ENCODE results near the gene KAT8. TPM values are rescaled to one million over a fixed set of nuclear protein-coding genes. Genes with fewer than 3 reads are reported as not detected.

KAT8 gene
- total and polyA plus RNA-seq, 9 of the 15 experiments (the other 6 are each of a cell fraction or from before 2014, with no cell fraction given), result 10.0 to 98.5 (median 76.4) TPM

GRCh38 chr16:31099860-31100638 is 17.4 kb upstream of the KAT8 start (continued):
- TF ChIP-seq, protein P1, sequence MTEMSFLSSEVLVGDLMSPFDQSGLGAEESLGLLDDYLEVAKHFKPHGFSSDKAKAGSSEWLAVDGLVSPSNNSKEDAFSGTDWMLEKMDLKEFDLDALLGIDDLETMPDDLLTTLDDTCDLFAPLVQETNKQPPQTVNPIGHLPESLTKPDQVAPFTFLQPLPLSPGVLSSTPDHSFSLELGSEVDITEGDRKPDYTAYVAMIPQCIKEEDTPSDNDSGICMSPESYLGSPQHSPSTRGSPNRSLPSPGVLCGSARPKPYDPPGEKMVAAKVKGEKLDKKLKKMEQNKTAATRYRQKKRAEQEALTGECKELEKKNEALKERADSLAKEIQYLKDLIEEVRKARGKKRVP (CRISPR knock-in tag; IDR thresholded peaks at IDR 0.05), result no peak
- TF ChIP-seq POLR3A (IDR thresholded peaks at IDR 0.05; ENCODE audit: borderline replicate concordance, extremely low read depth, insufficient read depth, insufficient read length), result no peak
- no peak for TF ChIP-seq EWSR1 (IDR thresholded peaks at IDR 0.05; ENCODE audit: borderline replicate concordance, low read depth, partially characterized antibody)
- TF ChIP-seq ZNF212 (CRISPR knock-in tag; IDR thresholded peaks at IDR 0.05), result no peak
- no peak for TF ChIP-seq CHAMP1 (IDR thresholded peaks at IDR 0.05)
- TF ChIP-seq ZNF224 (CRISPR knock-in tag; IDR thresholded peaks at IDR 0.05), result no peak
- no peak for TF ChIP-seq ZZZ3 (IDR thresholded peaks at IDR 0.05)
- no peak for TF ChIP-seq ZFPM2 (CRISPR knock-in tag; IDR thresholded peaks at IDR 0.05)
- 0 out of 2 replicates have a peak, but pooled peaks have one; percentile 36 for TF ChIP-seq SMARCA4 (IDR thresholded peaks at IDR 0.05)
- TF ChIP-seq, protein P2, sequence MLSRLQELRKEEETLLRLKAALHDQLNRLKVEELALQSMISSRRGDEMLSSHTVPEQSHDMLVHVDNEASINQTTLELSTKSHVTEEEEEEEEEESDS (CRISPR knock-in tag; IDR thresholded peaks at IDR 0.05), result no peak
- no peak for TF ChIP-seq SMC3 (conservative IDR thresholded peaks at IDR 0.05; ENCODE audit: insufficient read depth, low read depth, low read length)
- TF ChIP-seq, protein P3, sequence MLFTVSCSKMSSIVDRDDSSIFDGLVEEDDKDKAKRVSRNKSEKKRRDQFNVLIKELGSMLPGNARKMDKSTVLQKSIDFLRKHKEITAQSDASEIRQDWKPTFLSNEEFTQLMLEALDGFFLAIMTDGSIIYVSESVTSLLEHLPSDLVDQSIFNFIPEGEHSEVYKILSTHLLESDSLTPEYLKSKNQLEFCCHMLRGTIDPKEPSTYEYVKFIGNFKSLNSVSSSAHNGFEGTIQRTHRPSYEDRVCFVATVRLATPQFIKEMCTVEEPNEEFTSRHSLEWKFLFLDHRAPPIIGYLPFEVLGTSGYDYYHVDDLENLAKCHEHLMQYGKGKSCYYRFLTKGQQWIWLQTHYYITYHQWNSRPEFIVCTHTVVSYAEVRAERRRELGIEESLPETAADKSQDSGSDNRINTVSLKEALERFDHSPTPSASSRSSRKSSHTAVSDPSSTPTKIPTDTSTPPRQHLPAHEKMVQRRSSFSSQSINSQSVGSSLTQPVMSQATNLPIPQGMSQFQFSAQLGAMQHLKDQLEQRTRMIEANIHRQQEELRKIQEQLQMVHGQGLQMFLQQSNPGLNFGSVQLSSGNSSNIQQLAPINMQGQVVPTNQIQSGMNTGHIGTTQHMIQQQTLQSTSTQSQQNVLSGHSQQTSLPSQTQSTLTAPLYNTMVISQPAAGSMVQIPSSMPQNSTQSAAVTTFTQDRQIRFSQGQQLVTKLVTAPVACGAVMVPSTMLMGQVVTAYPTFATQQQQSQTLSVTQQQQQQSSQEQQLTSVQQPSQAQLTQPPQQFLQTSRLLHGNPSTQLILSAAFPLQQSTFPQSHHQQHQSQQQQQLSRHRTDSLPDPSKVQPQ (CRISPR knock-in tag; IDR thresholded peaks at IDR 0.05; ENCODE audit: borderline replicate concordance), result no peak
- TF ChIP-seq YY1 (IDR thresholded peaks at IDR 0.05; ENCODE audit: borderline replicate concordance in 1 of 3, control insufficient read depth in 1 of 3, extremely low read depth in 1 of 3, insufficient read depth in 3 of 3, insufficient read length in 1 of 3, insufficient replicate concordance in 2 of 3, low read depth in 1 of 3, low read length in 2 of 3), result peak in 1 of 3 experiments; percentile 78
- no peak for TF ChIP-seq PRPF4 (IDR thresholded peaks at IDR 0.05; ENCODE audit: insufficient read depth, low read depth, low read length, poor library complexity, severe bottlenecking)
- TF ChIP-seq MTF1 (CRISPR knock-in tag; IDR thresholded peaks at IDR 0.05; ENCODE audit: borderline replicate concordance), result no peak
- TF ChIP-seq NRF1 (conservative IDR thresholded peaks at IDR 0.05 in 1 of 2, IDR thresholded peaks at IDR 0.05 in 1 of 2), result no peak
- no peak for TF ChIP-seq RBM25 (IDR thresholded peaks at IDR 0.05; ENCODE audit: low read depth, low read length, severe bottlenecking)
- TF ChIP-seq, protein P4, sequence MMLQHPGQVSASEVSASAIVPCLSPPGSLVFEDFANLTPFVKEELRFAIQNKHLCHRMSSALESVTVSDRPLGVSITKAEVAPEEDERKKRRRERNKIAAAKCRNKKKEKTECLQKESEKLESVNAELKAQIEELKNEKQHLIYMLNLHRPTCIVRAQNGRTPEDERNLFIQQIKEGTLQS (IDR thresholded peaks at IDR 0.05), result peak; percentile 35; the same call in 1 of the 2 replicates
- TF ChIP-seq, protein P4 (CRISPR knock-in tag; conservative IDR thresholded peaks at IDR 0.05), result no peak
